ENCODE measurements around the gene COL1A1.

Gene COL1A1

DNA sequence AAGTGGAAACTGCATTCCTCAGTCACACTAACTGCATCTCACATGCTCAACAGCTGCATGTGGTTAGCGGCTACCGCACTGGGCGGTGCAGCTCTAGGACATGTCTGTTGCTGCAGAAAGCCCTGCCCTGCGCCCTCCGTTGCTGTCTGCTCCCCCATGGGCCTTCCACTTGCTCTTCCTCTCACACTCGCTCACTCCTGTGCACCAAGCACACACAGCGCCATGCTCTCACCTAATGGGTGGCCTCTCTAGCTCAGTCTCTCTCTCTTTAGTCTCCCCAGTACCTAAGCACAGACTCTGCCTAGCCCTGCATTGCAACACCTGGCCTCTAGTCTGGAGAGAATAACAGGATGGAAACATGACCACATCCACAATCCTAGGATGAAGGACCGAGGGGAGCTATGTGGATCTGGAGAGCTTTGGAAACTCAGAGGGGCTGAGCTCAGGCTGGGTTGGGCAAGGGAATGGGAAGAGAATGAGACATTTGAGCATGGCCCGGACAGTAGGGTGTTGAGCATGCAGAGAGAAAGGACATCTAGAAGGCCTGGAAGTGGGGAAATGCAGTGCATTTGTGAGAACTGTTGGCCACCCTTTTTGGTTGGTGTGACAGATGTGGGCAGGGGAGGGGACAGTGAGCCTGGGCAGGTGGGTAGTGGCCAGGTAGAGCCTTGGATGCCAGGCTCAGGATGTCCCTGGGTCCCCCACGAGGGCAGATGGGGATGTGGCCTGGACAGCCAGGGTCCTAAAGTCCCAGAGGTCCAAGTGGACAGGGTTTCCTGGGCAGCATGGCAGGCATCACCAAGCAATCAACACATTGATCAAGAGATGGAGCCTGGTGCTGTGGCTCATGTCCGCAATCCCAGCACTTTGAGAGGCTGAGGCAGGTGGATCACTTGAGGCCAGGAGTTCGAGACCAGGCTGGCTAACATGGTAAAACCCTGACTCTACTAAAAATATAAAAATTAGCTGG is 19.6 kb downstream of the COL1A1 start:
- H3K4me3 ChIP-seq (ENCODE audit: low read length): no peak overlapping the region
- no peak for TF ChIP-seq ZNF274 (IDR thresholded peaks at IDR 0.05; ENCODE audit: low read depth, low read length)

DNA sequence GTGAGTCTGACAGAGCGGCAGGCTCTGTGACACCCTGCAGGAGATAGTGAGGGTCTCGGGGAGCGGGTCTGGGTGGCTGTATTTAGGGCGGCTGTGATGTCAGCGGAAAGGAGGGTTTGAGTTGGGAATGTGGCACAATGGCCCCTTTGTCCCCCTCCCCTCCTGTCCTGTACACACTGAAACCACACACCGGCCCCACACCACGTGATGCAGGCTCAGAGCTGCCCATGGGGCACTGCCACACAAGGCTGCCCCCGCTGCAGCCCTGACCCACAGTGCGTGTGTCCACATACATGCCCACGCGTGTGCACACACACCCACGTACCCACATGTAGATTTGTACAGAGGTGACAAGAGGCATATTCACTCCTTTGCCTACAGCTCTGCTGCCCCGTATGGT is 20.3 kb downstream of the COL1A1 start:
- H3K4me3 ChIP-seq (ENCODE audit: low read length): no peak overlapping the region
- TF ChIP-seq ZNF274 (IDR thresholded peaks at IDR 0.05; ENCODE audit: low read depth, low read length): no peak

DNA sequence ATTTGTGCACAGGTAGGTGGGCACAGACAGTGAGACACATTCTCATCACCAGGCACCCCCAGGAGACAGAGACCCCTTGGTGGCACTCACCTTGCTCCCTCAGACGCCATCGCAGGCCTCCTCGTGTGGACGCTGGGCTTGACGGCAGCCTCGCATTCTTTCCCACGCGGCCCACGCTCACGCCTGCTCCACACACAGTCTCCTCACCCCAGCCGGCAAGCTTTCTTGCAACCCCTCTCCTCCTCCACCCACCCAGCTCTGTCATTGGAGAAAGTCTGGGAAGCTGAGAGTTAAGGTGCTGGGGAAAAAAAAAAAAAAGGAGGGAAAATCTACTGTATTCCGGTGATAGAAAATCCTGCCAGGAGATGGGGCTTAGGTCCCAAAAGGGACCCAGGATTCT is 20.8 kb downstream of the COL1A1 start:
- TF ChIP-seq ZNF274 (IDR thresholded peaks at IDR 0.05; ENCODE audit: low read depth, low read length): no peak
- no peak overlapping the region for H3K4me3 ChIP-seq (ENCODE audit: low read length)

DNA sequence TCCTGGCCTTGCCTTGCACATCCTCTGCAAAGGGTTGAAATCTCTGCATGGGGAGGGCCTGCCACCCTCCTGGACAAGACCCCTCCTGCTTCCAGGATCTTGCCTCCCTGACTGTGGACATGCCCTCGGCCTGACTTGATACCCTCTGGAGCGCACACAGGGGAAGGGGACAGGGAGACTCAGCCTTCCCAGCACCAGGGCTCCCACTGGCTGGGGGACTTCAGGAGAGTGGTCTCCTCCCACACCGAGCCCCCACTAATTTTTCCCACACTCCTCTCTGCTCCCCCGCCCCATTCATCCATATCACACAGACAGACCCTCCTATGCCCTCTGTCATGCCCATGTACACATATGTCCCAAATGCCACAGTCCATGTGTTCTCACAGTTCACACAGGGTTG is 21.3 kb downstream of the COL1A1 start:
- H3K4me3 ChIP-seq (ENCODE audit: low read length): no peak overlapping the region
- no peak for TF ChIP-seq ZNF274 (IDR thresholded peaks at IDR 0.05; ENCODE audit: low read depth, low read length)

DNA sequence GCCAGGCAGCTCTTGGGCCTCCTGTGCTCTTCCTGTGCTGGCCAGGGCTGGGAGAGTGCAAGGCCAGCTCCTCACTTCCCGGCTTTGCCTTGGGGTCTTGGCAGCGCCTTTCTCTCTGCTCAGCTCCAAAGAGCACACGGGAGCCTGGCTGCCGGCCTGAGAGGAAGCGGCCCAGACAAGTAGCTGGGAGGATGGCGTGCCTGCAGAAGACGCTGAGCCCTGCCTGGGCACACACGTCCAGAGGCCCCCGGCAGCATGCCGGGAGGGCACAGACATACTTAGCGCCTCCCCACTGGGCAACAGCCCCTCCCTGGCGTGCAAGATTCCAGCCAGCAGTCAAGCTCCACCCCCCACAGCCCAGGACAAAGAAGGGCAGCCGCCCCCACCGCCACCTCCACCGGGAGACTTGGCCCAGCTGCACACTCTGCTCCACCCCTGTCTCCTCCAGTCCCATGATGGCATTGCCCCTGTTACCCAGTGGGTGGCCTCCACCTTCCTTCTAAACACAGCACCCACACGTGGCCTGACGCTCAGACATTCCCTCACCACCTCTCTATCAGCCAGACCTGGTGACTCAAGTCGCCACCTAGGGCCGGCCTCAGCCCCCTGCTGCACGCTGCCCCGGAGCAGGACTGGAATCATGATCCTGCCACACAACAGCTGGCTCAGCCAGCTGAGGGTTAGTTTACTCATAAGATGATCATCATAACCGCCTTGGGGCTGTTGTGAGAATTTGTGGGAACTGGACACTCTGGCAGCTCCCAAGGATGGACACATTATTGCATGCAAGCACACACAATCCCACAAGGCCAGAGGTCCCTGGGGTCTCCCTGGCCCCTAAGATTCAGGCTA is 23.2 kb downstream of the COL1A1 start:
- H3K4me3 ChIP-seq (ENCODE audit: low read length): no peak overlapping the region
- no peak for TF ChIP-seq ZNF274 (IDR thresholded peaks at IDR 0.05; ENCODE audit: low read depth, low read length)

DNA sequence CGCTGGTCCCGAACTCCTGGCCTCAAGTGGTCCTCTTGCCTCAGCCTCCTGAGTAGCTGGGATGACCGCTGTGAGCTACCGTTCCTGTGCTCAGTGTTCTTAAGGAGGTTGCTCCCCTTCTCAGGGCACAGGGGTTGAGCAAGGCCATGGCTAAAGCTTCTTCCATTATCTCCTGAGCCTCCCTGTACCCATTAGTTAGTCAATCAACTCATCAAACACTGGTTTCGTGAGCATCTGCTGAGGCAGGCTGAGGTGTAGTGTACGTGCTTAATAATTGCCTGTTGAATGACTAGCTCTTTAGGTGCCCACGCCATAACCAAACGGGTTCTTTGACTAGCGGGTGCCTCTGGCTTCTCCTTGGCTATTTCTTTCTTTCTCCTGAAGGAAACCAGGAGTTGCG is 24.0 kb downstream of the COL1A1 start:
- no peak overlapping the region for H3K4me3 ChIP-seq (ENCODE audit: low read length)
- no peak for TF ChIP-seq ZNF274 (IDR thresholded peaks at IDR 0.05; ENCODE audit: low read depth, low read length)

DNA sequence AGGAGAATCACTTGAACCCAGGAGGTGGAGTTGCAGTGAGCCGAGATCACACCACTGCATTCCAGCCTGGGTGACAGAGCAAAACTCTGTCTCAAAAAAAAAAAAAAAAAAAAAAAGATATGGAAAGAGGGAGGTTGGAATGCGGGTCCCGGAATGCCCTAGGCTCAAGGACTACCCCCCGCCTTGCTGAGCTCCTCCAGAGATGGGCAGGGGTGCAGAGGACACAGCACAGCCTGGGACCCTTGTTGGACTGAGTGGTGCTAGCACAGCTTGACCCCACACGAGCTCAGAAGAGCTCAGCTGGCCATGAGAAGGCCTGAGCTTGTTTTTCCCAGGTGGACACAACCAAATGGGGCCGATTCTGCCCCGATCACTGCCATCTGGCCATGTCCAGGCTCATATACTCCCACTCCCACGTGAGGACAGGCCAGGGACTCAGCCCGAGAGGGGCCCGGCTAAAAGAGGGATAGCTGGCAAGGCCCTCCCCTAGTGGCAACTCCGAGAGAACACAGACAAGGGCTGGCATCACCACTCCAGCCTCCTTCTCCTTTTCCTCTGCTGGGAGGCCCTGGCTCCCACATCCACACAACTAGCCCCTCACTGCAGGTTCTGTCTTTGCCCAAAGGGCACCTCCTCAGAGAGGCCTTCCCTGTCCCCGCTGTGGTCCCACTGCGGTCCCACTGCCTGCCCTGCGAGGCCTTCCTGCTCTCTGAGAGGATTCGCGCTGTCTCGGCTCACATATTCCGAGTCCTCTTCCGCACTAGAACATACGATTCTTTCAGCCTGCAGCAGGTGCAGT is 24.7 kb downstream of the COL1A1 start:
- H3K4me3 ChIP-seq (ENCODE audit: low read length): no peak overlapping the region

DNA sequence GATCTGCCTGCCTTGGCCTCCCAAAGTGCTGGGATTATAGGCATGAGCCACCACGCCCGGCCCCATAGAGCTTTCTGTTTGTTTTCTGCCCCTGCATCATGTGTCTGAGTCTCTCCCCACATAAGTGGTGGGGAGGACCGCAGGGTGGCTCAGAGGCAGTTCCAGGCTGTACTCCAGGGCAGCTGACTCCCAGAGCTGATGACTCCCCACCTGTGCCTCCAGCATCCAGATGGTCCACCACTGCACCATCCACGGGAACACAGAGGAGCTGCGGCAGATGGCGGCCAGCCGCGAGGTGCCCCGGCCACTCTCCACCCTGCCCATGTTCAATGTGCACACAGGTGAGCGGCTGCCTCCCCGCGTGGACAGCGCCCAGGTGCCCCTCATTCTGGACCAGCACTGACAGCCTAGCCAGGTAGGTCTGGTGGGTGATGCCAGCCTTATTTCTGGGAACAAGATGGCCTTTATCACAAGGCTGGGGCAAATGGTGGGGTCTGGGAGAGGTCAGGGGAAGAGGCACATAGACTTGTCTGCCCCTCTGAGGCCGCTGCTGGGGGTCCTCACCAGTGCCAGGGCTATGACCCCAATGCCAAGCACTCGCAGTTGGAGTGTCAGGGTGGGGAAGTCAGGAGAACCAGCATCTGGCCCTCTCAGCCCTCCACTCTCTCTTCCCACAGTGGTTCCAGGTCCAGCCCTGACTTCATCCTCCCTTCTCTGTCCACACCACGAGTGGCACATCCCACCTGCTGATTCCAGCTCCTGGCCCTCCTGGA is 26.2 kb downstream of the COL1A1 start:
- TF ChIP-seq ZNF274 (IDR thresholded peaks at IDR 0.05; ENCODE audit: low read depth, low read length): no peak

More for the DNA sequence above, 24.7 kb downstream of the COL1A1 start:
- TF ChIP-seq ZNF274 (IDR thresholded peaks at IDR 0.05; ENCODE audit: low read depth, low read length): no peak

DNA sequence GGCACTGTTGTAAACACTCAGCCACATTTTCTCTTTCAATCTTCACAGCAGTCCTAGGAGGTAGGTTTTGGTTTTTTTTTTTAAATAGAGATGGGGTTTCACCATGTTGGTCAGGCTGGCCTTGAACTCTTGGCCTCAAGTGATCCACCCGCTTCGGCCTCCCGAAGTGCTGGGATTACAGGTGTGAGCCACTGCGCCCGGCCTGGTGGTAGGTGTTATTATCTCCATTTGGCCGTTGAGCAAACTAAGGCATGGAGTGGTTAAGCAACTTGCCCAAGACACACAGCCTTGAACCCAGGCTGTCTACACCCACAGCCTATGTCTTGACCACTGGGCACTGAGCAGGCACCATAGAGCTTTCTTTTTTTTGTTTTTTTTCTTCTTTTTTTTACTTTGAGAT is 27.0 kb downstream of the COL1A1 start:
- TF ChIP-seq ZNF274 (IDR thresholded peaks at IDR 0.05; ENCODE audit: low read depth, low read length): no peak
- H3K4me3 ChIP-seq (ENCODE audit: low read length): no peak overlapping the region

More for the DNA sequence above, 26.2 kb downstream of the COL1A1 start:
- H3K4me3 ChIP-seq (ENCODE audit: low read length): no peak overlapping the region

DNA sequence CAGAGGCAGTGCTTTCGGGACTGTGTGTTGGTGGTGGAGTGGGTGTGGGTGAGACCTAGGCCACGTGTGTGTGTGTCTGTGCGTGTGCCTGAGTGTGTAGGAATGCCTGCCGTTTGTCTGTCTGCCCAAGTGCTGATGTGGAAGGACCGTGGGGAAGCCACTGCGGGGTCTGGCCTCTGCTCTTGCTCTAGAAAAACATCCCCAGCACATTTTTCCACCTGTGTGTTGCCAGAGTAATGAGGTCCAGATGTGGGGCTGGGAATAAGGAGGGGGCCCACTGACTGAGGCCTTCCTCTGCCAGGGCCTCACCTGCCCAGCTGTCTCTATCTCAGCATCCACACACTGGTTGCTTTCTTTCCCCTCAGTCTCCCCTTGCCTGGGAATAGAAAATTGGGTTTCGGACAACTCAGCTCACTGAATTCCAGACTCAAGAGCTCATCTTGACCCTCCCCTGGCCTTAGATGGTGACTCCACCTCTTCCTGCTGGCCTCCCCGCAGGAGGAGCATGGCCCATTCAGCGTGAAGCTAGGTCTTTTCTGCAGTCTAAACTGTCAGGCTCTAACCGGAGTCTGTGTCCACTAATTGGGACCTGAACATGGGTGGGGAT is 28.0 kb downstream of the COL1A1 start:
- TF ChIP-seq ZNF274 (IDR thresholded peaks at IDR 0.05; ENCODE audit: low read depth, low read length): no peak
- H3K4me3 ChIP-seq (ENCODE audit: low read length): no peak overlapping the region

DNA sequence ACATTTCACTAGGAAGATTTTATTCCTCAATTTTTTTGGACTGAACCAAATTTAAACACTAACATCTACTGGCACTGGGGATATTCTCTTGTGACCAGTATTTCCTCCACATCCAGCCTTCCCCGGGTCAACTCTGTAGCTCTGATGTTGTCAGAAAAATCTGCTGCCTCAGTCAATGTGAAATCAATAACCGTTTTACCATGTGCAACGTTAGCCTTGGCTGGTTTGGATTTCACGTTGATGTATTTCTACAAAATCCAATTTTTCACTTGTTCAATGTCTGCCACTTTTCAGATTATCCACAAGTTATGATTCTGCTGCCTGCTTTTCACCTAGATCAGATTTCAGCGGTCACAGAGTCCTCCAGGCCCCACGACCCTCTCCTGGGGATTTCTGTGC is 28.5 kb downstream of the COL1A1 start:
- no peak overlapping the region for H3K4me3 ChIP-seq (ENCODE audit: low read length)
- TF ChIP-seq ZNF274 (IDR thresholded peaks at IDR 0.05; ENCODE audit: low read depth, low read length): no peak

DNA sequence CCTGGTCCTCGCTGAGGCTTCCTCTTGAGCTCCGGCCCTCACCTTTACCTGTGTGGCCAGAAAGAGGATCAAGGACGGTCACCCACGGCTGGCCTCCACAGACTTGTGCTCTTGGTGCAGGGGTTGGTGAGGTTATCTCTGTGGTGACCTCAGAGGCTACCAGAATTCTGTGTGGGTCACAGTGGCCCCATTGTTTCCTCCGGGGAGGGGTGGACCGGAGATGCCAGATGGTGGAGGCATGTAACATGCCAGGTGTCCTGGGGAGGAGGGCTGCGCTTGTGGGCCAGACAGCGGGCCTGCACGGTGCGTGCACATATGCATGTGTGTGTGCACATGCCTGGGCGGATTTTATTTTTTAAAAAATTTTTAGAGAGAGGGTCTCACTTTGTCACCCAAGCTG is 29.3 kb downstream of the COL1A1 start:
- no peak for TF ChIP-seq ZNF274 (IDR thresholded peaks at IDR 0.05; ENCODE audit: low read depth, low read length)
- no peak overlapping the region for H3K4me3 ChIP-seq (ENCODE audit: low read length)

All from GM08714 (cell line).